HUDEP-2 (cell line): ENCODE data around the gene OSBPL6.

ENCODE experiments used
- DNase-seq, 76 experiments: peaks; one replicate each; lab custom pipeline; 2025; ENCODE audit not compliant: unreplicated experiment in 76 of 76; lab: John Stamatoyannopoulos, UW

The OSBPL6 gene

DNA sequence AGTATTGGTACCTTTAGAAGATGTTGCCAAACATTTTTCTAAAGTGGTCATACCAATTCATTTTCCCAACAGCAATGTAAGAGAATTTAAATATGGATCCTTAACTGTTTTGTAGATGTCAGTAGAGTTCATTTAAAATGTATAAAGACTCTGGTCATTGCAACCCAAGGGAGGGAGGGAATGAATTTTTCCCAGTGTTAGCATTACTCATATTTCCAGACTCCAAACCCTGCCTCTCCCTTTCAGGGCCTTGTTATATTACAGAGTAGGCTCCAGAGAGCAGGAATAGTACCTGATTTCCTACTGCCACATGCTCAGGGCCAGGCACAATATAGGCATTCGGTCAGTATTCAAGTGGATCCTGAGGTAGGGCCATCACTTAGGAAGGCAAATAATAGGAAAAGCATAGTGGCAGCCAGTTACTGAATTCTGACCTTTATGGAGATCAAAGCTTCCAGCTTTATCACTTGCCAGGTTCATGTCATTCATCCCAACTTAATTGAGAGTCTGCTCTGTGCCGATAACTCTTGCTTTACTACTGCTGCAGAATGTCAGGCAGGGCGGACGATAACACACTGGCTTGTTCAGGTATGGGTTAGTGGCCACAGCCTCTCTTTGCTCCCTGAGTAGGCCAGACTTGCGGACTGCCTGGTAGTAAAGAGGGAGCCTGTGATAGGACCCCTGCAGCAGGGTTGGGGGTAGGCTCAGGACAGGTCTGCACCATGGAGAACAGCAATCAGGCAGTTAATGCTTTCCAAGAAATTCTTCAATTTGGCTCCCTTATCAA lies 75.3 kb downstream of the OSBPL6 start:
- no peak for DNase-seq

DNA sequence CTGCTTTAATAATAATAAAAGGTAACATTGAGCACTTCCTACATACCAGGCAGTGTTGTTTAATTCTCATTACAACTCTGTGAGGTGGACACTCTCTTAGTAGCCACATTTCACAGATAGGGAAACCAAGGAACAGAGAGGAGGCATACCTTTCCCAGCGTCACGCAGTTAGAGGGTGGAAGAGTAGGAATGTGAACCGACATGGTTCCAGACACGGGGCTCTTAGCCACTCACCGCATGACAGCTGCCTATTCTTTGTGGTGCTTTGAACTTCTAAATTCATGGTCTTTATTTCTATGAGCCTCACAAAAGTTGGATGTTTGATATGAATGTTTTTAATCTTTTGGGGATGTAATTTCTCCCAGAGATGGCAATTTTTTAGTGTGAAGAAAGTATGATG lies 76.0 kb downstream of the OSBPL6 start:
- DNase-seq, result no peak

- DNase-seq, result no peak
These were observed 76.8 kb downstream of the OSBPL6 start for GRCh38 chr2:178271094-178271493.

DNA sequence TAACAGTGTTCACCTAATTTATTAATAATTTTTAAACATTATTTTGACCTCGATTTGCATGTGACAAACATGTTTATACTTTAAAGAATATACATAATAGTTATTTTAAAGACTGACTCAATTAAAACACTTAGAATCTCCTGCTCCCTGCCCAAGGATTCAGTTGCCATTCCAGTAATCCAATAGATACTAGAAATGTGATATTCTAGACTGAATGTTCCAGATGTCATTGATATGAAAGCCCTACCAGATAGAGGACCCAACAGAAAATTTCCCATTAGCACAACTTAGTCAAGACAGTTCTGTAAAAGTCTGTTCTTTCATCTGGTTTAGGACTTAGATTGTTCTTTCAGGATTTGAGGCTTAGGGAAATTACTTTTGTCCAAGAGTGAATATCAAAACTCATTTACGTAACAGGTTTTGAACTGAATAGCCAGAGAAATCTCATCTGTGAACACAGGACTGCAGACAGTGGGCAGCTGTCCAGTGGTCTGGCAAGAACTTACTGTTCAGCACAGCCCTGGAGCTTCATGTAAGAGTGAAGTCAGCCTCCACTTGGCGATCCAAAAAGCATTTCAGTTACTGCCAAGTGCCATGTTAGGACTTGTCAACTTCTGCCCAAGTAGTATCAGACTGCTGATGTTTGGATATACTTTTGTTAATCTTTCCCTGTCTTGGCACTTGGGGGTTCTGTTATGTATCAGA lies 77.5 kb downstream of the OSBPL6 start:
- DNase-seq, result peak in 1 of 76 experiments; percentile 17

GRCh38 chr2:178273787-178274360 lies 79.6 kb downstream of the OSBPL6 start:
- DNase-seq, result peak in 55 of 76 experiments; percentile 1 to 89 (median 56)

- DNase-seq, result no peak
These were observed 81.3 kb downstream of the OSBPL6 start for GRCh38 chr2:178275600-178275999.

DNA sequence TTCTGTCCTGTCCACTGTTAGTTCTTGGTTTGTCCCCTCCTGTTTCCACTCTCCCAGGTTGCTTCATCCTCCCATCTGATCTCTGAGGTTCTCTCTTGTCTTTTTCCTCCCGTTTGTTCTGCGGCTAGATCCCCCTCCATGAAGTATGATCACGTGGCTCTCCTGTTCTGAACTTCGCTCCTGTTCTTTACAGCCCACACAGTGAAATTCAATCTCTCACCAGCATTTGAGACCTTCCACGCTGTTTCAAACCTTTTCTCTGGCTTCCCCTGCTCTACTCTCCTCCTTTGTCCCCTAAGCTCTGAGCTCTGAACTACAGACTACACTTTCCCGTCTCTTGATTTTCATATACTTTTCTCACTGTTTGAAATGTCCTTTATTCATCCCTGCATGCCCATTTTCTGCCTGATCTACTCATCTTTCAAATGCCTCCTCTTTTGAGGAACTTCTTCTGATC lies 83.5 kb downstream of the OSBPL6 start:
- no peak for DNase-seq

GRCh38 chr2:178279142-178279541 lies 84.8 kb downstream of the OSBPL6 start:
- peak in 5 of 76 experiments; percentile 7 to 42 (median 16) for DNase-seq

GRCh38 chr2:178279636-178280035 lies 85.3 kb downstream of the OSBPL6 start:
- DNase-seq, result no peak

DNA sequence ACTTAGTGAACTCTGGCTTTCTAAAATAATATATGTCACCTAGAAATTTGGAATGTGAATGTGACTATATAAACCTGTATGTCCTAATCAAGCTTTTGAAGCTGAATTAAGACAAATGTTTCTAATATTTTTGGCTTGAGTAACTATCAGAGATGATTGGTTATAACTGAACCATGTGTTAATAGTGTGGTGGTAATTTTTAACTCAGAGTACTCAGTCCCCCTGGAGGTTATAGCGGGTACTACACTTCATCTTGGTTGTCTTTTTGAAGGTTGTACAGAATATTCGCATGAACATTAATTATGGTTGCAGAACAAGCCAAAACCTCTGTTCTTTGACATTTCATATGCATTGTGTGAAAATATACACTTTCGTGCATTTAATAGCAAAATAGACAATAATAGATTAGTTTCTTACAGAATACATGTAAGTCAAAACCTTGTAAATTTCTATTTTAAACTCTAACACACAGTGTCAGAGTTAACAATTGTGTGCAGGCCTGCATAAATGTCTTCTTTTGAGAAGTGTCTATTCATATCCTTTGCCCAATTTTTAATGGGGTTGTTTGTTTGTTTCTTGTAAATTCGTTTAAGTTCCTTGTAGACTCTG lies 86.0 kb downstream of the OSBPL6 start:
- DNase-seq, result peak in 33 of 76 experiments; percentile 5 to 64 (median 32)

GRCh38 chr2:178282075-178282815 lies 87.9 kb downstream of the OSBPL6 start:
- DNase-seq, result no peak

DNA sequence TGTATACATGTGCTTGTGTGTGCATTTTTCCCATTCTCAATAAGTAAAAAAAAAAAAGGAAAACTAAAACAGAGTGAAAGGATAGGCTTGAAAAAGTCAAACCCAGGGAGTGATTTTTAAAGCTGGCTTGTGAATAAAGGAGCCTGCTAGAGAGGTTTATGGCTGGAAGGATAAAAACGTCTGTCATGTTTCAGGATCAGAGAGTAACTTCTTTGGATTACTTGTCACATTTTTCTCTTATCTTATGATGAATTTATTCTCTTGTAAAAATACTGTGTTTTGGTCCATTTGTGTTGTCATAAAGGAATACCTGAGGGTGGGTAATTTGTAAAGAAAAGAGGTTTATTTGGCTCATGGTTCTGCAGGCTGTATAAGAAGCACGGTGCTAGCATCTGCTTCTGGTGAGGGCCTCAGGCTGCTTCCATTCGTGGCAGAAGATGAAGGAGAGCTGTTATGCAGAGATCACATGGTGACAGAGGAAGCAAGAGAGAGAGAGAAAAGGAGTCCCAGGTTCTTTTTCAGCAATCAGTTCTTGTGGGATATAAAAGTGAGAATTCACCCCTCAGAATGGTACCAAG lies 89.1 kb downstream of the OSBPL6 start:
- no peak for DNase-seq

DNA sequence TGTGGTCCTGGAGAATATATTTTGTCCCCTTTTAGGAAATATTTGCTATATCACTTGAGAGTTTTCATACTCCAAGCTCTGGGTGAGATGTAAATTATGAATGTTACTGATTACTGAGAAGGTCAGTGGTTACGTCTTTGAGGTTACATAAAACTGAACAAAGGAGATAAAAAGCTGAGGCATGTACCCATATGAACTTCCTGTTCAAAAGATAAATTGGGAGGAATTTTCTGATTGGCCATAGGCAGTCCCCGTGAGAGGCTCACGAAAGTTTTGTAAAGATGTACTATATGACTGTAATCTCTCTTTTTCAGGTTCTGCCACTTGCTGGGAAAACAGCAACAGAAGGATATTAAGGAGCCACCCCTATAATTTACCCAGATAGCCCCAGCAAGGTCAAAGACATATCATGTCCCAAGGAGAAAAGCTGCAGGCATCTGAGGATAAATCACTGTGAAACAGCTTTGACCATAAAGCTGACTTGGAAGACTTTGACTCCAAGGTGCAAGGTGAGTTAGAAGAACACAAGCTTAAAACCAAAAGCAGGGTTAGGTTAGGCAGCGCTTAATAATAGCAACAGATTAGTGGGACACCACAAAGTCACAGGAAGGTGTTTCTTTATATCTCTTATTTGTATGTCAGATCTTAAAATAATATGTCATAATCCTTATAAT lies 90.4 kb downstream of the OSBPL6 start:
- peak in 6 of 76 experiments; percentile 14 to 43 (median 23) for DNase-seq

DNA sequence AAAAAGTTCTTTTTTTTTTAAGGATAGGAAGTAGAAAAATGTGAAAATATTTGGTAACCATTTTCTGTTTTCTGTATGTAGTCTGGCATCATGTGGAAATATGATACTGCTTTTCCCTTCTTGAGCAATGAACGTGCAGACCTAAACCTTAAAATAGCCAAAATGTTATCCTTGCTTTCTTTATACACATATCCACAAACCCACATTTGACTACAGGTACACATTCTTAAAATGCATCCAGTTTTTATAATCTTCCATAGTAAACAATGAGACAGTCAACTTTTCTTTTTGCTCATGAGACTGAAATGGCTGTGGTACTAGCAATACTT lies 90.9 kb downstream of the OSBPL6 start:
- no peak for DNase-seq

GRCh38 chr2:178286636-178287035 lies 92.3 kb downstream of the OSBPL6 start:
- DNase-seq, result no peak

DNA sequence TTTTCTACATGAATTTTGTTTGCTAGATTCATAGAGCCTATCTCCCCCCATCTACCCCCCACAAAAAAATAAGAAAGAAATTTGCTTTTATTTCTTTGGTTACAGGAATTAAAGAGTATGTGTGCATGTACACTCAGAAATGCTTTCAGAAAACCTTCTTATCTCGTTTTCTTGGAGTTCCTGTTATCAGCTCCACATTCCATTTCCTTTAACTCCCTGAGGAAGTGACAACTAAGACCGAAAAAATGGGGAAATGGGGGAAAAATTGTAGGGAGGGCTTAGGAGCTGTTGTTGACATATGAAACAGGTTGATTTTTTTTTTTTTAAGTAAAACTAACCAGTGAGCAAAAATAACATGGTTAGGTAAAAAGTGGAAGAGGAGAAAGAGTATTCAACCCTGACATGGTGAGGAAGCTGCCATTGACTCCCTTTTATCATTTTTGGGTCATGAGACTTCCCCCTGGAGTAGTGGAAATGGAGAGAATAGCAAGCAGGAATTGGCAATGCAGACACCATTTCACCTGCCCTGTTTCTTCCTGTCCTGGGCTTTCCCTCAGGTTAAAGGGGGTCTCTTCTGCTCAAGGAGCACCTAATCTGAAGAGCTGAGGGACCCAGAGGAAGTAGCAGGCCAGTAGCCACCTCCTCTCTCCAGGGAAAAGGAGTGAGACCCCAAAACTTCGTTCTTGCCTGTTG lies 93.5 kb downstream of the OSBPL6 start:
- no peak for DNase-seq

- no peak for DNase-seq
These were observed 97.4 kb downstream of the OSBPL6 start for GRCh38 chr2:178291703-178292102.

DNA sequence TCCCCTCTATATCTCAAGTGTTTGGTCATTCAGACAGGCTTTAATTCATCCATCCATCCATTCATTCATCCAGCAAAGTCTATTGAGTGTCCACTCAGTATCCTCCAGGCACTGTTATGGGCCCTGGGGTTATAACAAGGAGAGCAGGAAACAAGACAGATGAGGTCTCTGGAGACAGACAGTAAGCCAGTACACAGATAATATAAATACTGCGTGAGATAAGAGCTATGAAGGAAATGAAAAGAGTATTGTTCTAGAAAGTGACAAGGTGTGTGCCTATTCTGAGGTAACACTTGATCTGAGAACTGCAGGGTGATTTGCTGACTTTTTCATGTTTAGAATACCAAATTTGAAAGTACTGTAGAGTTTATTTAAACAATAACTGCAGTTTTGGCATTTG lies 98.3 kb downstream of the OSBPL6 start:
- DNase-seq, result no peak

GRCh38 chr2:178295115-178295514 lies 100.8 kb downstream of the OSBPL6 start:
- DNase-seq, result no peak
